ENCODE measurements around the gene ATP6V0A4.
"Not testable (repeated sequence)": the region's sequence is repeated elsewhere in the genome, so short reads cannot be mapped to it uniquely, and the experiment has no call there.

ATP6V0A4 gene

GRCh38 chr7:138697535-138698182, 100.3 kb downstream of the ATP6V0A4 start:
- FAIRE-seq, result no peak

GRCh38 chr7:138695776-138696175, 102.2 kb downstream of the ATP6V0A4 start:
- not testable (repeated sequence) for FAIRE-seq

- no peak for FAIRE-seq
Measured at GRCh38 chr7:138695106-138695505, 102.9 kb downstream of the ATP6V0A4 start.

DNA sequence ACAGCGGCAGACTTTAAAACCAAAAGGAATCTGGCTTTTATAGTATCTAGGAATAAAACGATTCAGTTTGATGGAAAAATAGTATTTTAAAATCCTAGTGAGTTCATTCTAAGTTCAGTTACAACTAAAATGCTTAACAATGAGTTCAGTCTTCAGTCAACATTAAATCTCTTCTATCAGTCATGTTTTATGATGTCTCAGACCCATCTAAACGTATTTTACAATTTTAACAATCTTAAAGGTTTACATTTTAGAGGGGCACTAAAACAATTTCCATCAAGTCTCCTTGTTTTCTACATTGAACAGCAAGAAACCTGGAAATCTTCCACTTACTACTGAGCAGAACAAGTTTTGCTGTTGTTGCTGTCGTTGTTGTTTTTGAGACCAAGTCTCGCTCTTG, 106.8 kb downstream of the ATP6V0A4 start:
- FAIRE-seq, result no peak

DNA sequence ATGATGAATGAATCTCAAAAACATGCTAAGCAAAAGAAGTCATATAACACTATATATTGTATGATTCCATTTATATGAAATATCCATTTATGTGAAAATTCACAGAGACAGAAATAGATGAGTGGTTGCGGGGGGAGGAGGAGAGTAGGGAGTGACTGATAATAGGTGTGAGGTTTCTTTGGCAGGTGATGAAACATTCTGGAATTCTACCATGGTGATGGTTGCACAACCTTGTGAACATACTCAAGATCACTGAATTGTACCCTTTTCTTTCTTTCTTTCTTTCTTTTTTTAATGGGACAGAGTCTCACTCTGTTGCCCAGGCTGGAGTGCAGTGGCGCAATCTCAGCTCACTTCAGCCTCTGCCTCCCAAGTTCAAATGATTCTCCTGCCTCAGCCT, 107.5 kb downstream of the ATP6V0A4 start:
- FAIRE-seq, result no peak

DNA sequence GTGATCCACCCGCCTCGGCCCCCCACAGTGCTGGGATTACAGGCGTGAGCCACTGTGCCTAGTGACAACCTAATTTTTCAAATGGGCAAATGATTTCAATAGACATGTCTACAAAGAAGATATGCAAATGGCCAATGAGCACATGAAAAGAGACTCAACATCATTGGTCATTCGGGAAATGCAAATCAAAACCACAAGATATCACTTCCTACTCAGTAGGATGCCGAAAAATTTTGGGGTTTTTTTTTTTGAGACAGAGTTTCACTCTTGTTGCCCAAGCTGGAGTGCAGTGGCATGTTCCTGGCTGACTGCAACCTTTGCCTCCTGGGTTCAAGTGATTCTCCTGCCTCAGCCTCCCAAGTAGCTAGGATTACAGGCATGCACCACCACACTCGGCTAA, 110.0 kb downstream of the ATP6V0A4 start:
- FAIRE-seq, result not testable (repeated sequence)

DNA sequence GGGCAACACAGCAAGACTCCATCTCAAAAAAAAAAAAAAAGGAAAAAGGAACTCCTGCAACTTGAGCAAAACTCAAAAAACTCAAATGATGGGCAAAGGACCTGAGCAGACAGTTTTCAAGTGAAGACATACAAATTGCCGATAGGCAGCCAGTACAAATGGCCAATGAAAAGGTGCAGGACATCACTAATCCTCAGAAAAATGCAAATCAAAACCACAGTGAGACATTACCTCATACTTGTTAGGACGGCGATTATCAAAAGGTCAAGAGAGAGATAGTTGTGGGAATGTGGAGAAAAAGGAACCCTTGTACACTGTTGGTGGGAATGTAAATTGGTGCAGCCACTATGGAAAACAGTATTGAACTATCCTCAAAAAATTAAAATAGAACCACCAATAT, 113.7 kb downstream of the ATP6V0A4 start:
- FAIRE-seq, result no peak

DNA sequence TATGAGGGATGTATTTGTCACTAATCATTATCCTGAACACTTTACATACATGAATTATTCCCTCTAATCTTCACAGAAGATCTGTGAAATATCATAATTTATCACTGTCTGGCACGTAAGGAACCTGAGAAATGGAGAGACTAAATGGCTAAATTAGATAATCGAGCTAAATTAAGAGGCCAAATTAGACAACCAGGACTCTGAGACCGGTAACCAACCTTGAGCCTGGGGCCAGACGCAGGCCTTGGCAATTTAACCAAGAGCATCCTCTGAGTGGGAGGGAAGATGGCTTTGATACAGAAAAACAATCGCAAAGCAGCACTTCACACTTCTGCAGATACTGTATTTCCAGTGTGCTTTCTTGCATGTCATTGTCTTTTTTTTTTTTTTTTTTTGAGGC, 118.2 kb downstream of the ATP6V0A4 start:
- no peak for FAIRE-seq

DNA sequence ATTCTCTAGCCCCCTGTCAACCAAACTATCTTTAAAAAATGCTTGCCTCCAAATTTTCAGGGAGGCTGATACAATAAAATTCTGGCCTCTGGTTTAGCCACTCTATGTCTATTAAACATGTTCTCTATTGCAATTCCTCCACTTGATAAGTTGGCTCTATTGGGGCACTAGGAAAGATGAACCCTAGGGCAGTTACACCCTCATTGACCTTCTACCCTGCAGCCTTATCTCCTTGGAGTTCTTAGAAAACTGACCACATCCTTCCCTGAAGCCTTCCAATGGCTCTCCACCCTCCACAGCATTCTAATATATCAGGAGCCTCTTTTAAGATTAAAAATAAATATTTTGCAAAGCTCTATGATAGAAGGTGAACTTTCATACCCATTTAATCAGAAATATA, 127.4 kb downstream of the ATP6V0A4 start:
- no peak for FAIRE-seq

DNA sequence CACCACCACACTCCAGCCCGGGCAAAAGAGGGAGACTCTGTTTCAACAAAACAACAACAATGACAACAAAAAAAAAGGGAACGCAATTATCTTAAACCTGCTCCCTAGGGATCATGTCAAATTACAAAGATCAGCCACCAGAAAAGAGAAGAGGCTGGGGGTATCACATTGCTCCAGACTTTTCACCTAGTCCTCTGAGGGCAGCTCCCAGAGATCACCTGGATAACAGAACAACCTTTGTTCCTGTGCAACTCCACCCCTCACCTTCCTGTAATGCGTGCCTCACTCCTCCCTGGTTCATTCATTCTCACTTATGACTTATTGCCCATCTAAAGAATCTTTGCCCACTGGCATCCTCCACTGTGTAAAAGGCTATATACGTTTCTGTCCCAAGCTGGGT, 128.6 kb downstream of the ATP6V0A4 start:
- FAIRE-seq, result no peak

DNA sequence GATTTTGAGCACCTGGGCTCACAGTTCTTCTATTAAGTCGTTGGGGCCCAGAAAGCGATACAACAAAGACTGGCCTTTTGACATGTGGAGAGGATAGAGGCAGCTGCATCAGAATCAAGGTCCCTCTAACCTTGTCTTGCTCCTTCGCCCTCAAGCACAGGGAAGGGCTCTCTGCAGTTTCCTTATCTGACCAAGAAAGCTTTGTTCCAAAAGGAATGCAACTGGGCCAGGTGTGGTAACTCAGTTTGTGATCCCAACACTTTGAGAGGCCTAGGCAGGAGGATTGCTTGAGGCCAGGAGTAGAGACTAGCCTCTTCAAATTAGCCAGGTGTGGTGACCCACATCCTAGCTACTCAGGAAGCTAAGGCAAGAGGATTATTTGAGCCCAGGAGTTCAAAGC, 129.1 kb downstream of the ATP6V0A4 start:
- no peak for FAIRE-seq

DNA sequence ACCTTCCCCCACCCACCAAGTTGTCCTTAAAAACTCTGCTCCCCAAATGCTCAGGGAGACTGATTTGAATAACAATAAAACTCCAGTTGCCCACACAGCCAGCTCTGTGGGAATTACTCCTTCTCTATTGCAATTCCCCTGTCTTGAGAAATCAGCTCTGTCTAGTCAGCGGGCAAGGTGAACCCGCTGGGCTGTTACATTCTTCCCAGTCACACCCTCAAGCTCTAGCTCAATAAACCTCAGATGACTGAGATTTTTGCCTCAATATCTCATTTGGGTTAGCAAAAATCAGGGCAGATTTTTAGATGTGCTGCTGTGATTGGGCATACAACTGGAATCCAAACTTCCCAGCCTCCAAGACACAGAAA, 129.8 kb downstream of the ATP6V0A4 start:
- FAIRE-seq, result no peak

DNA sequence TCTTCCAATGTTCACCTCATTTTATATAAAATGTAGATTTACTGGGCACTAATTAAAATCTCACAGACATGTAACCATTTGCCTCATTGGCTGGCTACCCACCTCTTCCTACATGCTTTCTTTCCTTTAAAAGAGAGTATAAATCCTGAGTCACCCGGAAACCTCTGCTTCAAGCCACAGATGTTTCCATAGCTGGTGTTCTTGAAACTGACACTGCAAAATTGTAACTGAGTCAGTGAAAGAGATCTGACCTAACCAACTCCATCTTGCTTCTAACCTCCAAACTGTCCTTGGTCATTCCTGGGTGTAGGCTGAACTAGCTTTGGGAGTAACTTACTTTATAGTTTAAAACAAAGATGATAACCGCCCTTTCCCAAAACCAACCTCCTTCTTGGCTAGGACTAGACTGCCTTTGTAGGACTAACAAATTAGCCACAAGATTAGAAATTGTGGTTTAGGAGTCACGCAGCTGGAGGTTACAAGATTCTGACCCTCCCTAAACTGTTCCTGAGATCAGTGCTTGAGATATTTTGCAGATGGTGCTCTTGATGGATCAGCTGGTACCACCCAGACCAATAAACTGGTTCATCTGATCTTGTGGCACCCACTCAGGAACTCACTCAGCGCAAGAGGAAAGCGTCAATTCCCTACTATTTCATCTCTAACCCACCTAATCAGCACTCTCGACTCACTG, 130.3 kb downstream of the ATP6V0A4 start:
- FAIRE-seq, result no peak

GRCh38 chr7:138666385-138666784, 131.6 kb downstream of the ATP6V0A4 start:
- FAIRE-seq, result no peak

GRCh38 chr7:138665669-138666140, 132.3 kb downstream of the ATP6V0A4 start:
- FAIRE-seq, result no peak

GRCh38 chr7:138665249-138665648, 132.7 kb downstream of the ATP6V0A4 start:
- FAIRE-seq, result no peak

GRCh38 chr7:138663725-138664710, 134.0 kb downstream of the ATP6V0A4 start:
- no peak for FAIRE-seq

- no peak for FAIRE-seq
Measured at GRCh38 chr7:138662991-138663320, 135.0 kb downstream of the ATP6V0A4 start.

DNA sequence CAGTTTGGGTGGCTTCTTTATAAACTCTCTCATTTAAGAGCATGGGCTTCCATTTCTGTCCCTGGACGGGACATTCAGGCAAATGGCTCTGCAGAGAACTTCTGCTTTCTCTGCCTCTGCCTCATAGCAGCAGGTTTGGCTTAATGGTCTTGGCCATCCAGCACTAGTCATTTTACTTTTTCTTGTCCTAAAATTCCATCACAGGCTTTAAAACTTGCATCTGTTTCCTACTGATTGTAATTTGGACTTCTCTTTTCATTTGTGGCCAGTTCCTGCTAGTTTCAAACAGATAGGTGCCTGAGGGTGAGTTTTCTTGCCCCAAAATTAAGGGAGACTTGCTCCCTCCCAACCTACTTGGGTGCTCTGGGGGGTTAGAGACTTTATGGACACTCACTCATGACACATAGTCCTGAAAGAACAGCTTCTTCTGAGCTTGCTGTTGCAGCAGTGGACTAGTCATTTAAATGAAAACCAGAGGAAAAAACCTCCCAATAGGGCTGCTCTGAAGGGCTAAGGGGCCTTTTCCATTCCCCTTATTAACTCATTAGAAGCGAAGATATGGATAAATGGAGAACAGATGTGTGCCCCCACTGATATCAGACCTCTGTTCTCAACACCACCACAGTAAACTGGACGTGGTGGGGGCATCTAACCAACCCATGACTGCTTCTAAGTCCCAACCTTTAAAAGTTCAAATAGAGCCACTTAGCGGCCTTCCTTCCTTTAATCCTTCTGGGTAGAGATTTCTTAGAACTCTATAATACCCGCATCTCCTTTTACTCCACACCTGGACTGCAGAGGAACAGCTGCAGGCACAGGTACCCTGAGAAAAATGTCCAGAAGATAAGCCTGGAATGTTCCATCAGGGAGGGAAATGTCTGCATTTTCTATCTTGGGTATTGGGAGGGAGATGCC, 135.7 kb downstream of the ATP6V0A4 start:
- no peak for FAIRE-seq

DNA sequence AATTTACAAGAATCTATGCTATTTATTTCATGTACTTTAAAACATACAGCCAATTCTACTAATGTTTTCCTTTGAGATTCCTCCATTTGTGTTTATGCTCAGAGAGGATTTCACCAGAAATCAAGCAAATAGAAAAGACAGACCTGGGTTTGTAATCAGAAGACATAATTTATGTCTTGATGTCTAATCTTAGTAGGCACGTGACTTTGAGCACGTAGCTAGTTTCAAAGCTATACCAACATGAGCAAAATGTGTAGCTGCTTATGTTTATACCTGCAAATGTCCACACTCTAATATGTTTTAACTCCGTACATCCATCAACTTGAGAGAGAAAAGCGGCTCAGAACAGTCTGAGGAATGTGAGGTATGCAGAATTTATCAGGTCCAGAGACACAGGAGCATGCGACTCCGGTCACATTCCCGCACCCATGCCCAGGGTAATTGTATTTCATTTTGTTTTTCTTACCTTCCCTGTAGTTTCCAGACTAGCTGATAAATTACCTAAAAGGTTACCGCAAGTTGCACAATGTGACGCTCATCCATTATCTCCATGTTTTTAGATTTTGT, 136.8 kb downstream of the ATP6V0A4 start:
- no peak for FAIRE-seq

GRCh38 chr7:138658889-138659288, 139.1 kb downstream of the ATP6V0A4 start:
- no peak for FAIRE-seq

GRCh38 chr7:138657854-138658386, 140.1 kb downstream of the ATP6V0A4 start:
- no peak for FAIRE-seq

Measured in A204.1 (cell line).